Hypothalamus (tissue), 51 donors: Measurements from ENCODE around the gene LTC4S.

Experiments
- DNase-seq, 51 donors: peaks; one replicate each; lab custom pipeline; 2025; lab: John Stamatoyannopoulos, UW

The LTC4S gene

GRCh38 chr5:179839328-179840256 is 45.8 kb downstream of the LTC4S start:
- DNase-seq = no peak

- DNase-seq = no peak
Measured at GRCh38 chr5:179840321-179840720, 46.5 kb downstream of the LTC4S start.

- DNase-seq = no peak
Measured at GRCh38 chr5:179840766-179841165, 47.0 kb downstream of the LTC4S start.

- no peak for DNase-seq
Measured at GRCh38 chr5:179841621-179842020, 47.8 kb downstream of the LTC4S start.
